SH-SY5Y (cell line): ENCODE data around the gene MRPL10.

Experiments used
- GATA2 ChIP-seq: IDR thresholded peaks from 2 replicates; pipeline ENCODE4 v1.6.1; 2011; ENCODE audit warnings: mild to moderate bottlenecking, low read depth, low read length
- GATA3 ChIP-seq: IDR thresholded peaks from 2 replicates; pipeline ENCODE4 v1.6.1; 2011; ENCODE audit warnings: low read depth, mild to moderate bottlenecking, low read length, moderate library complexity

The MRPL10 gene

DNA sequence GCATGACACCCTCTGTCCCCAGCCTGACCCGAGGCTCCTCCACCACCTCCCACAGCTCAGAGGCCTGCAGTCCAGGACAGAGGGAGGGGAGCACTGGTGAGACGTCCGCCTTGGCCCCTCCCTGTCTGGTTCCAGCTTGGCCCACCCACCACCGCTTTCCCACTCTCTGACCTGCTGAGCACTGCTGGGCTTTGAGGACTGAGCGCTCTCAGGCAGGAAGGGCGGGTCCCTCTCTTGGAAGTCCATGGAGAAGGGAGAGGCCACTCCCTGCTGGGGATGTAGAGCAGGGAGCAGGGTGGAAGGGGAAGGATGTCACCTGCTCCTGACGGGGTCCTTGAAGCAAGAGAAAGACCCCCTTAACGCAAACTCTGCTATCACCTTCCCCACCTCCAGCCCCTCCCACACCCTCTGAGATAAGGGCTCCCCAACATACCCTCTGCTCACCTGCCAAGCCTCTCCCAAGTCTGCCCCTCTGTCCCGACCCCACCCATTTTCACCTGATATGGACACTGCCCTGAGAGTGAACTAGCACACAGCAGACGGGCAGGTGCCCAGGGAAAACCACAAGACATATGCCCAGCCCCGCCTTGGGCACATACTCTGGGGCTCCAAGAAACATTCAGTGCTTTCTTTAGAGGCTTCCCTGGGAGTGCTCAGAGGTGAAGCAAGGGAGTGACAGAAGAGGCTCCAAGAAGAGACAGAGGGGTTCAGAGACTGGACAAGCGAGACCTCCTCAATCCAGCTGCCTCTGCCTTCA is 11.1 kb downstream of the MRPL10 start:
- no peak for TF ChIP-seq GATA3
- TF ChIP-seq GATA2: no peak

DNA sequence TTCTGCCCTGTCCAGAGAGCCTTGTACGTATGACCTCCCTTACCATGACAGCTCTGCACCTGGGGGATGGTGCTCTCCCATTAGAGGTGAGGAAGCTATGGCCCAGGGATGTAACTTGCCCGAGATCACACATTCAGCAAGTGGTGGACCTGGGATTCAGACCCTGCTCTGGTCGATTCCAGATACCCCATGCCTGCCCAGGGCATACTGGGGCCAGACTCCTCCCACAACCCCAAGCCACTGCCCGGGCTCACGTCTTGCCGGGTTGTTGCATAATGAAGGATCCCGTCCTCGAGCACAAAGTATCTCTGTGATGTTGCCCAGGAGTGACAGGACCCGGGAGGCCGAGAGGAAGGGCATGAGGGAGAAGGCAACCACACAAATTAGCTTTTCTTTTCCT is 11.9 kb downstream of the MRPL10 start:
- TF ChIP-seq GATA3: no peak
- TF ChIP-seq GATA2: no peak

DNA sequence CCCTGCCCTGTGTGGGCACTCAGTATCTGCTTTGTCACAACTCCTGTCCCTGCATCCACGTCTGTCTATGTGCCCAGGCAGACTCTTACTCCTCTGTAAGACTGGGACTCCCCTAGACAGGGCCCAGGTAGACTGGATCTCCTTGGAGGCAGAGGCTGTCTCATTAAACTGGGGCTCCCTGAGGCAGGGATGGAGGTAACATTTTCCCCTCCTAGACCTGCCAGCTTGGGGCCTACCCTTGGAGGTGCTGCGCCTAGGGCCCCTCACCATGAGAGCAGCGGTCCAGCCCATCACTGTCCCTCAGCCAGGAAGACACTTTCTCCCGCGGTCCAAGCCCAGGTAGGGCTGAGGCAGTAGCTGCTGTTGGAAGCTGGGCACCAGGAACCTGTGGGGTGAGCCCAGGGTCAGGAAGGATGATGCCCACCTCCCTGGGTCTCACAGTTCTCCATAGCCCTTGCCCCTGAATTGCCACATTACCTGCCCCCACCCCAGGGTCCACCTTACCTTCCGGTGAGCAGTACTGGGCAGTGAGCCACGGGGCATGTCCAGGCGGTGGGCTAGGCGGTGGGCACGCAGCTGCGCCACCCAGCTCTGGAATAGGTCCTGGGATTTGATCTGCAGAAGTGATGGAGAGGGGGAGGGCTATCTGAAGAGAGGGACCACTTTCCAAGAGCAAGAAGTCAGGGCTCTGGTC is 13.2 kb downstream of the MRPL10 start:
- TF ChIP-seq GATA2 (no peak), GATA3 (no peak)

DNA sequence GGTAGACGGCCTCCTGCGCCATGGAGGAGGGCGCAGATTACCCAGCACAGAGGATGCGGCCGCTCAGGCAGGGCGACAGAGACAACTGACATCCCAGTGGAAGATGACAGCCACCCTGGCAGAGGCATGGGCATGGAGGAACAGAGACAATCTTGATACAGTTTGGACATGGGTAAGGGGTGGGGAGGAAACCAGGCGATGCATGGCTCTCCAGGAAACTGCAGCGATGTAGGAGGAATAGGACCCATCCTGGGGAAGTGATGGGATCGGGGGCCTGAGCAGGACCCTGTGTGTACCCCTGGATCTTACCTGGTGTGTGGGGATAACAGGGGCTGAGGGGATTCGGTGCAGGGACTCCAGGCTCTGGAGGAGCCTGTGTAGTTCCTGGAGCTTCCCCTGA is 14.4 kb downstream of the MRPL10 start:
- TF ChIP-seq GATA3 (no peak), GATA2 (no peak)

DNA sequence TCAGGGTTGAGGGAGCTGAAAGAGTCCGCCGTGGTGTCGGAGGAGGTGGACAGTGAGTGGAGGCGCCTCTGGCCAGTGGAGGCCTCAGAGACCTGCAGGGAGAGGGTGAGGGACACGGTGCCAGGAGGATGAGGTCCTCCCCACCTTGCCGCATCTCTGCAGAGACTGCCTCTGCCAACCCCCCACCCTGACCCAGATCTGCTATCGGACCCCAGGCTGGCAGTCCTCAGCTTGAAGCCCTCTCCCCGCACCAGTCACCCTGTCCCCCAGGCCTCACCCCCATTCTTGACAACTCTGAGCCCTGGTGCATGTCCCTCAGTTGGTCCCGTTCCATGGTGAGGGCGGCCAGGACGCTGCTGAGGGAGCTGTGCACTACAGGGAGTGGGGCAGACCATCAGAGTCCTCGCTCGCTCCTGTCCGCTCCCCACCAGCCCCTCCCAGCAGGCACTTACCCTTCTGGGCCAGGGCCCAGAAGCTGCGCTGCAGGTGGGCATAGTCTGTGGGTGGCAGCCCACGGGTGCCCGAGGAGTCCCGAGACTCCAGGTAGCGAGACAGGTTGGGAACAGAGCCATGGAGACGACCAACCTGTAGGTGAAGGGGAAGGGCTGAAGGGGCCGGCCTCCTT is 15.1 kb downstream of the MRPL10 start:
- TF ChIP-seq GATA3 (no peak), GATA2 (no peak)

DNA sequence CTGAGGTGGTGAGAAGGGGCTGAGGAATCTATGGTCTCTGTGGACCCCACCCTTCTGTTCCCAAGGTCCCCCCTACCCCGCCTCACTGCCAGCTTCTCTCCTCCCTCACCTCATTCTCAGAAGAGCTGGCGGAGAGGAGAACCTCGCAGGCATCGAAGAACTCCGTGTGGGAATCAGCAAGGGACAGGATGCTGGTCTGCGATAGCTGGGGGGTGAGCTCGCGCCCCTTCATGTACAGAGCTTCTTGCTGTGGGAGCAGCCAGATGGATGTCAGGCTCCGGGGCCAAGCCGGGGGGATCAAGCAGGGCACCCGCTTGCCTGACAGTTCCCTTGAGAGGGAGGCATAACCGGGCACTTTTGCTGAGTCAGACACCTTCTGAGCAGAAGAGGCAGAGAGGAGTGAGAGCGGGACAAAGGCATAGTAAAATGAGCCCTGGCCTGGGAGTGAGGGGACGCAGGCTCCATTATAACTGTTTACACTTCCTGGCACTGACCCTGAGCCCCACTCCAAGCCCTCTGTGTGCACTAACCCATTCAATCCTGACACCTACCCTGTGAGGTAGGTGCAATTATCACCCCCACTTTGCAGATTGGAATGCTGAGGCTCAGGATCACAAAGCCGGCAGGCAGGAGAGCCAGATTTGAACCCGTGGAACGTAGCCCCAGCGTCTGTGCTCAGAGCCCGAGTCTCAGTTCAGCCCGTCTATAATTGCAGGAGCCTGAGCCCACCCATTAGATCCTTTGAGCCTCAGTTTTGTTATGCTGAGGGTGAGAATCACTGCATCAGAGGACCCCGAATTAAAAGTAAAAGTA is 16.0 kb downstream of the MRPL10 start:
- TF ChIP-seq GATA2: no peak
- TF ChIP-seq GATA3: no peak

DNA sequence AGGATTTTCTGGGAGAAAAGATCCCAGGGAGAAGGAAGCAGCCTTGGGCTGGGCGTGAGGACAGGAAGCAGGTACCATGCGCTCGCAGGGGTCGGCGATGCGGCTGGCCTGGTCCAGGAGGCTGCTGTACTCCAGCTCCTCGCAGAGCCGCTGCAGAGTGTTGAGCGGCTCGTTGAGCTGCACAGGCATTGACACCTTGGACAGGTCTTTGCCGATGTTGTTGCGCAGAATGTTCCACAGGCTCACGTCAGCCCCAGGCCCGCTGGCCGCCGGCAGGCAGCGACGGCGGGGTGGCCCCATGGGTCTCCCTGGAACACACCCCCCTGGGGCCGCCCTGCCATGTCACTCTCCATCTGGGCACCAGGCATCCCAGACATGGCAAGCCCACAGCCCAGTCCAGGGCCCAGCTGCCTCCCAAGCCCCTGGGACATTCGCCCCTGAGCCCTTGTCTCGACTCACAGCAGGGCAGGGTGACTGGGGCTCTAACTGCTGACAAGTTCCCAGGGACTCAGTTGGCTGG is 17.8 kb downstream of the MRPL10 start:
- TF ChIP-seq GATA2 (no peak), GATA3 (no peak)

DNA sequence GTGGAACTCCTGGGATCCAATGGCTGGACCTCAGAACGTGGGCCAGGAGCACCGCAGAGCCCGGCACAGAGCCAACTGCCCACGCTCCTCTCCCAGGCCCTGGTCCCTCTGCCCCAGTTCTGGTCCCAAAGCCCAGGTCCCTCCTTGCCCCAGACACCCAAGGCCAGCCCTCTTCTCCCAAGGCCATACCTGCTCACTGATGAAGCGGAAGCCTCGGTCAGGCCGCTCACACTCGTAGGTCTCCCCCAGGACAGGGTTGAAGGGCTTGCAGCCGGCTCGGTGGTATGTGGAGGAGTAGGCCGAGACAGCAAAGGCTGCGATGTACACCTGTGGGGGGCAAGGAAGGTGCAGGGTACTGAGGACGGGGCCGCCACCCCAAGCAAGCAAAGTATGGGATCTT is 18.3 kb downstream of the MRPL10 start:
- TF ChIP-seq GATA3: no peak
- no peak for TF ChIP-seq GATA2

DNA sequence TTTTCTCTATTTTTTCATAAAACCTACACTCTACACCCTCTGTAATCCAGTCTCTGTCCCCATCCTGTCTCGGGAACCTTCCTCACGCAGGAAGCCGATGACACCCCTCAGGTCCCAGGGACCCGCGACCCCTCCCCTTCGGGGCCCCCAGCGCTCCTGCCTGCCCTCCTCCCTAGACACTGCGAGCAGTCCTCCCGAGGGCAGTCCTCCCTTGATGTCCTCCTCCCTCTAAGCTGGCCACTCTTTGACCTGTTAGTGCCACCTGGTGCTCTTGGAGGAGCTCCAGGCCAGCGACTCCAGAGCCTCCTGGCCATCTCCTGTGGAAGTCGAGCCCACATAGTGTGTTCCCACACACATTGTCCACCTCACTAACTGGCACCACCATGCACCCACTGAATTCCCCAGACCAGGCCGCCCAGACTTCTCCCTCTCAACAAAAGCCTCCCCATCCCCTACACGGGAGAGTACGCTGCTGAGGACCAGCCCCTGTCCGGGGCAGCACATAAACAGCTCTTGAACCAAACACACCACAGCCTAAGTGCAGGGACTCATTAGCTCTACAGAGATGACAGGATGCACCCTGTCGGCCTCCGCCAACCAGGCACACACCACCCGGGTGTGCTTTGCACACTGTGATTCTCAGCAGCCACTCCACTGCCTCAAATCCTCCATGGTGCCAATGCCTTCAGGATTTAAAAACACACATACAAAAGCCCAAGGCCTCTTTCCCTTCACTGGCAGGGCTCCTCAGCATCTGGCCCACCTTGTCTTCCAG is 19.0 kb downstream of the MRPL10 start:
- TF ChIP-seq GATA3: no peak
- TF ChIP-seq GATA2: no peak

DNA sequence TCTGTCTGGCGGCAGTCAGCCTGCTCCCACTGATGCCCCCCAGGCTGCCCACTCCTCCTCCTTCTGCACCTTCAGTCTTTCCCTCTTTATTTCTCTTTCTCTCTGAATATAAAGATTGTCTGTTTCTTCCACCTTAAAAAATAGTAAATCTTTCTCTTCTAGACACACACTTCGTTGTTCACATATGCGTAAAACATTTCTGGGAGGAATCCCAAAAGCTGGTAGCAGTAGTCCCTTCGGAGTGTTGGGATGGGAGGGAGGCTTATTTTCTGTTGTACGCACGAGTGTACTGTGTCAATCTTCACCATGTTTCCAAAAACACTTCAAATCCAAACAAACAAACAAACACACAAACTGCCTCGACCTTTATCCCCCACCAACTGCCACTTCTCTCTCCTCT is 19.6 kb downstream of the MRPL10 start:
- TF ChIP-seq GATA2 (no peak), GATA3 (no peak)

DNA sequence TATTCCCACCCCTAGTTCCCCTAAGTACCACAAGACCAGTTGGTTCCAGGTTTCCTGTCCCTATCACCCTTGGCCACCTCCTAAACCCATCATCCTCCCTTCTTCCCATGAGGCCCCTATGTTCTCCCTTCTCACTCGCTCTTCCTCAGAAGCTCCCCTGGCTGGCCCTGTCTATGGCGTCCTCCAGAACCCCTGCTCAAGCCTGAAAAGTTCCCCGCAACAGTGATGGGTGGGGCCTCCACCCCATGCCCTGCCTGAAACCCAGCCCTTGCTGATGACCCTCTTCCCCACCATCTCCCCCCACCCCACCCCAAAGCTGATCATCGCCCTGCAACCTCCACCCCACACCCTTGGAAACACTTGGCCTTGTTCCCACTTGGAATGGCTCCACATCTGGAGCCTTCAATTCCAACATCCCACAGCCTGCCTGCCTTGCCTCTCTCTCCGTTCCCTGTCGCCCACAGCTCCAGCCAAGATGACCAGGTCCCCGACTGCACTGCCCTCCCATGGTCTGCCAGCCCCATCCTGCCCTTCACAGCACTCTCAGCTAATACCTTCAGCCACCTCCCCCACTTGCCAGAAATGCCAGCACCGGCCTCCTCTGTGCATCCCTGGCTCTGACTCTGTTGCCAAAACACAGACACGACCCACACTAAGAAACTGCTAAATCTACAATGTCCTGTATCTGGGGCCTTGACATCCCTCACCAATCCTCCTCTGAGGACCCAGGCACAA is 20.3 kb downstream of the MRPL10 start:
- TF ChIP-seq GATA3: no peak
- no peak for TF ChIP-seq GATA2

DNA sequence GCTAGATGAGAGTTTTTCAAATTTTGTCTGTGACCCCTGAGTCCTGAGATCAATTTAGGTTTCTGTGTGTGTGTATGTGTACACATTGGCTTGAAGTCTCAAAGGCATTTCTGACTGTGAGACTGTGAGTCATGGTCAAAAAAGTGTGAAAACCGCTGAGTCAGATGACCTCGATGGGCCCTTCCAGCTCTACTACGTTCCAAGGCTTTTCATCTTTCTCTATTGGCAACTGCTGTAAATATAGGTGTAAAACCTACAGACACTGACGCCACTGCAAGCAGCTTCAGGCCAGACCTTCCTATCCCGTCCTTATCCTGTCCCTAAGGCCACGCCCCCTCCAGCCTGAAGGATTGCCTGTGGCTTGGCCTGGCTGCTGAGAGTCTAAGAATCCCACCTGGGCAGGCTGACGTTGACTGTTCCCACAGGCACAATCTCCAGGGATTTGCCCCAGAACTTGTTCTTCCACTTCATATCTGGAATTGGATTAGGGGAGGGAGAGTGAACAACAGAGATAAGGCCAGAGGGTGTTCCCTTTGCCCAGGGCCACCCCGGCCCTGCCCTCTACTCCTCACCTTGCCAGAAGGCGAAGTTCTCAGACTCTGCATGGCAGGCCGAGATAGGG is 21.0 kb downstream of the MRPL10 start:
- no peak for TF ChIP-seq GATA3
- no peak for TF ChIP-seq GATA2
